Cardiac fibroblast (primary cell): ENCODE results near the gene ANK2.
"Not testable (repeated sequence)": the region's sequence is repeated elsewhere in the genome, so short reads cannot be mapped to it uniquely, and the experiment has no call there.

Experiments used
- DNase-seq, 2 donors: peaks; one replicate each; pipeline versions ENCODE4 v3.0.0 to v3.0.0-alpha.2; 2010; ENCODE audit warnings: low read depth in 2 of 2
- H3K4me3 ChIP-seq, 2 donors: replicated peaks in 1 of 2; 1 replicate in 1 of 2; 2 replicates in 1 of 2; pipeline ENCODE4 v1.5.1; 2011; ENCODE audit warnings: low read depth in 2 of 2, low read length in 2 of 2, mild to moderate bottlenecking in 2 of 2, moderate library complexity in 1 of 2
- CTCF ChIP-seq: IDR thresholded peaks from one replicate; pipeline ENCODE4 v1.5.1; 2011; ENCODE audit warnings: low read depth, mild to moderate bottlenecking, low read length, inconsistent platforms

Gene ANK2

GRCh38 chr4:113057891-113058290 is 8.4 kb downstream of the ANK2 start:
- no peak overlapping the region for H3K4me3 ChIP-seq
- no peak for TF ChIP-seq CTCF
- peak in 1 of 2 donors; percentile 35 for DNase-seq

GRCh38 chr4:113059449-113060182 is 10.2 kb downstream of the ANK2 start:
- DNase-seq: no peak
- no peak for TF ChIP-seq CTCF
- no peak overlapping the region for H3K4me3 ChIP-seq

DNA sequence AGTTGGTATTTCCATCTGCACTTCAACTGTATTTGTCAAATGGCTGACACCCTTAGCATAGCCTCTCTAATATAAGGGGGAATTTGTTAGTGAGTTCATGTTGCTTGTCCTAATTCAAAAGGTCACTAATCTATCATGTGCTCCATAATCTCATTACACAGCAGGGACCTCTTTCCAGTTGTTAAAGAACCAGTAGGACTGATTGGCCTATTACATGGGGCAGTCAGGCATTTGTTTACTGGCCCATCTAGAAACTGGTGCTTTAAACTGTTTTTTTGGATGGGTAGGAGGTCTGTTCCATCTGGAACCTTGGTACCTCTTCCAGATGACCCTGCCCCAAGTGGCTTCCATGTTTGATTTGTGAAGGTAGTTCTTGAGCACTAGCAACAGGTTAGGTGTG is 11.4 kb downstream of the ANK2 start:
- H3K4me3 ChIP-seq: no peak overlapping the region
- no peak for TF ChIP-seq CTCF
- no peak for DNase-seq

DNA sequence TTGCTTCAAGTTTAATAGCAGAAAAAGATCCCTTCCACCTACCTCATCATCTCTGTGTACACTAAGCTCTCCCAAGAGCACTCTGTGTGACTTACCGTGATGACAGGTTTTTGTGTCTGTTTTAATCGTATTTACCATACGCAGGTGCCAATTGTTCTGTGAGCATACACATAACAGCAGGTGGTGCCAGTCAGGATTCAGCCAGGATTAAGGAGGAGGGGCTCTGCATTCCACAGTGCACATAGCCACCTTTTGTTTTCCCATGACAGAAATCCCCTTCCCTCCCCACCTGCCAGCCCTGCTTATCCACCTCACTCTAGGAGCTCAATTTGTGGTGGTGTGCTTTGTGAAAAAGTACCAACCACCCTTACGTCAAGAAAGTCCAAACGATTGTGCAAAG is 14.8 kb downstream of the ANK2 start:
- no peak for TF ChIP-seq CTCF
- no peak overlapping the region for H3K4me3 ChIP-seq
- no peak for DNase-seq

GRCh38 chr4:113065629-113066028 is 16.2 kb downstream of the ANK2 start:
- DNase-seq: no peak
- no peak overlapping the region for H3K4me3 ChIP-seq
- no peak for TF ChIP-seq CTCF

- H3K4me3 ChIP-seq, DNase-seq: not testable (repeated sequence)
These were observed 19.3 kb downstream of the ANK2 start for GRCh38 chr4:113068771-113069170.

GRCh38 chr4:113069212-113069892 is 19.9 kb downstream of the ANK2 start:
- no peak for TF ChIP-seq CTCF
- DNase-seq: peak in 1 of 2 donors; percentile 22
- no peak overlapping the region for H3K4me3 ChIP-seq
